H1 (cell line): ENCODE measurements around the gene MALSU1. TPM values are rescaled to one million over a fixed set of nuclear protein-coding genes. Genes with fewer than 3 reads are reported as not detected.

Source experiments
- CBX5 ChIP-seq: fragments of 300-800, 300-1000 bp; sonication (generic); IDR thresholded peaks from 2 replicates; pipeline ENCODE4 v1.7.1; 2016; ENCODE audit warnings: antibody characterized with exemption, low read length, low read depth
- polyA plus RNA-seq, 7 experiments: library from polyadenylated mRNA; depleted of rRNA in 3 of 7; stranded (reverse) in 5 of 7; unstranded in 2 of 7; fragments of >200 nt in 5 of 7; fragments of 200-250 nt in 2 of 7; gene quantifications; 1 replicate in 5 of 7; 2 replicates in 1 of 7; 4 replicates in 1 of 7; pipeline versions ENCODE4 v1.2.1 to v1.2.3, GENCODE V29; 2011 to 2013; ENCODE audit warnings: missing spikeins in 2 of 7, mixed read lengths in 2 of 7
- total RNA-seq: library from RNA; stranded (reverse); fragmentation: NEBNext Ultra II Directional; extraction: Animal tissue kit (Norgen Biotek cat#: 25700); gene quantifications from 2 replicates; pipeline ENCODE4 v1.2.1, GENCODE V29; 2021

MALSU1 gene
- total and polyA plus RNA-seq, 2 of the 8 experiments (the other 6 are each of a cell fraction or from before 2014, with no cell fraction given) = 73.5 to 84.0 TPM

DNA sequence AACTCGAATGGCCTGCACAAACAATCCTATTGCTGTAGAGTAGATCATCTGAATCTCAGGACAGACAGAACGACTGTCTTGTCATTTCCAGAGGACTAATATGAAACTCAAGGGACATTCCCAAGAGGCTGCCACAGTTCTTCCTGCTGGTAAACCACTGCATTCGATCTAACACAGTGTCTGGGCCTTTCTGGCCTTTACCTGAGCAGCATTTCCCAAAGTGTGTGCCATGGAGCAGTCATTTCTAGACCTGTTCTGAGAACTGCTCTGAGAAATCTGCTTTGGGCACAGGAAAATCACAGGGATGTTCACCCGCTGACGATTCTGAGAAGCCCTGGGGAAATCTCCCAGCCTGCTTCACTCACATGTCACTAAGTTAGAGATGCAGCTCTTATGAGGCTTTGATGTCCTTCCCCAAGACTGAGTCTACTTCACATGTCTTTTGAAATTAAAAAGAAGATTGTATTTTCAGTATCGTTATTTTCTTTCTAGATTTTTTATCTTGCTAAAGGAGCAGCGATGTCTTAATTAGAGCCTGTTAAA is 34.2 kb upstream of the MALSU1 start (continued):
- no peak for TF ChIP-seq CBX5
